ENCODE results near the gene CAB39L.

The CAB39L gene

GRCh38 chr13:49459580-49459979 is 15.7 kb upstream of the CAB39L start:
- no peak overlapping the region for H2BK120ac ChIP-seq (ENCODE audit: insufficient read depth, low read length, poor library complexity)

DNA sequence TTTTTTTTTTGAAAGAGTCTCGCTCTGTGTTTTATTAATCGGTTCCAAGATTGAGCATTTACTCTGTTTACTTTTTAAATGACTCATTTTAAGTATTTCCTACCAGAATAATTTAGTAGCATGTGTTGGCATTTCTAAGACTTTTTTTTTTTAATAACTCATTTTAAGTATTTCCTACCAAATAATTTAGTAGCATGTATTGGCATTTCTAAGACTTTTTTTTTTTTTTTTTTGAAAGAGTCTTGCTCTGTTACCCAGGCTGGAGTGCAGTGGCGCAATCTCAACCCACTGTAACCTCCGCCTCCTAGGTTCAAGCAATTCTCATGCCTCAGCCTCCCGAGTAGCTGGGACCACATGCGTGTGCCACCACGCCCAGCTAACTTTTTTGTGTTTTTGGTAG is 13.4 kb upstream of the CAB39L start:
- Histone ChIP-seq H4K8ac (ENCODE audit: low read depth, low read length) (no peak overlapping the region), H3K27ac (ENCODE audit: low read depth, low read length) (no peak overlapping the region), H4K12ac (ENCODE audit: low read depth, low read length) (no peak overlapping the region), H3K27me3 (ENCODE audit: insufficient read depth, low read length) (no peaks in the 10 kb centered on the region), H2AFZ (ENCODE audit: insufficient read depth, low read length, poor library complexity) (no peak overlapping the region), H3K4me3 (ENCODE audit: low read depth, low read length) (no peak overlapping the region), H3K4me2 (ENCODE audit: low read length) (no peak overlapping the region), H3K4ac (ENCODE audit: low read depth, low read length) (no peak overlapping the region), H3K36me3 (ENCODE audit: control insufficient read depth in 1 of 2, insufficient read depth in 2 of 2, low read length in 2 of 2) (peaks cover 0 to 3% of the 10 kb centered on the region in 2 experiments), H4K91ac (ENCODE audit: low read depth, low read length) (no peak overlapping the region), H3K9me3 (ENCODE audit: insufficient read depth, low read depth, low read length) (no peaks in the 10 kb centered on the region), H3K79me2 (ENCODE audit: control insufficient read depth, insufficient read depth, low read length, poor library complexity) (no peaks in the 10 kb centered on the region), H3K23ac (ENCODE audit: low read length) (no peak overlapping the region), H2AK5ac (ENCODE audit: low read length) (no peak overlapping the region), H3K18ac (ENCODE audit: low read length) (no peak overlapping the region), H3K9ac (ENCODE audit: low read length) (no peak overlapping the region), H2BK5ac (ENCODE audit: low read depth, low read length, poor library complexity) (no peak overlapping the region), H2BK120ac (ENCODE audit: insufficient read depth, low read length, poor library complexity) (no peak overlapping the region), H2BK12ac (ENCODE audit: low read length) (no peak overlapping the region), H3K14ac (ENCODE audit: low read length) (no peak overlapping the region), H3K79me1 (ENCODE audit: low read length) (no peaks in the 10 kb centered on the region), H3K4me1 (ENCODE audit: control insufficient read depth in 1 of 2, insufficient read depth in 2 of 2, low read length in 2 of 2) (no peaks in the 10 kb centered on the region)
- no CpG with 5 or more reads among the region's 7 CpGs for WGBS (ENCODE audit: extremely low coverage, insufficient coverage, insufficient read length)
- no peak for DNase-seq

More at GRCh38 chr13:49459580-49459979, 15.7 kb upstream of the CAB39L start:
- H3K14ac ChIP-seq (ENCODE audit: low read length) = no peak overlapping the region
- no peaks in the 10 kb centered on the region for H3K4me1 ChIP-seq (ENCODE audit: control insufficient read depth in 1 of 2, insufficient read depth in 2 of 2, low read length in 2 of 2)
- no peak overlapping the region for H3K4me3 ChIP-seq (ENCODE audit: low read depth, low read length)
- H2AK5ac ChIP-seq (ENCODE audit: low read length) = no peak overlapping the region
- H2BK12ac ChIP-seq (ENCODE audit: low read length) = no peak overlapping the region
- H3K27me3 ChIP-seq (ENCODE audit: insufficient read depth, low read length) = no peaks in the 10 kb centered on the region
- WGBS (ENCODE audit: extremely low coverage, insufficient coverage, insufficient read length) = no CpG with 5 or more reads among the region's 1 CpG
- no peak overlapping the region for H3K23ac ChIP-seq (ENCODE audit: low read length)
- no peaks in the 10 kb centered on the region for H3K79me2 ChIP-seq (ENCODE audit: control insufficient read depth, insufficient read depth, low read length, poor library complexity)
- H3K79me1 ChIP-seq (ENCODE audit: low read length) = no peaks in the 10 kb centered on the region
- peaks cover 3% of the 10 kb centered on the region in 2 experiments for H3K36me3 ChIP-seq (ENCODE audit: control insufficient read depth in 1 of 2, insufficient read depth in 2 of 2, low read length in 2 of 2)
- H2BK5ac ChIP-seq (ENCODE audit: low read depth, low read length, poor library complexity) = no peak overlapping the region
- H3K4me2 ChIP-seq (ENCODE audit: low read length) = no peak overlapping the region
- no peak overlapping the region for H2AFZ ChIP-seq (ENCODE audit: insufficient read depth, low read length, poor library complexity)
- H3K27ac ChIP-seq (ENCODE audit: low read depth, low read length) = no peak overlapping the region
- H3K9me3 ChIP-seq (ENCODE audit: insufficient read depth, low read depth, low read length) = peaks cover 3% of the 10 kb centered on the region
- no peak overlapping the region for H4K91ac ChIP-seq (ENCODE audit: low read depth, low read length)
- no peak overlapping the region for H4K12ac ChIP-seq (ENCODE audit: low read depth, low read length)
- DNase-seq = no peak
- no peak overlapping the region for H3K18ac ChIP-seq (ENCODE audit: low read length)
- no peak overlapping the region for H4K8ac ChIP-seq (ENCODE audit: low read depth, low read length)
- H3K9ac ChIP-seq (ENCODE audit: low read length) = no peak overlapping the region
- no peak overlapping the region for H3K4ac ChIP-seq (ENCODE audit: low read depth, low read length)

GRCh38 chr13:49456156-49456555 is 12.3 kb upstream of the CAB39L start:
- Histone ChIP-seq H3K4ac (ENCODE audit: low read depth, low read length) (no peak overlapping the region), H3K4me1 (ENCODE audit: control insufficient read depth in 1 of 2, insufficient read depth in 2 of 2, low read length in 2 of 2) (no peaks in the 10 kb centered on the region), H2AFZ (ENCODE audit: insufficient read depth, low read length, poor library complexity) (no peak overlapping the region), H3K79me2 (ENCODE audit: control insufficient read depth, insufficient read depth, low read length, poor library complexity) (no peaks in the 10 kb centered on the region), H3K18ac (ENCODE audit: low read length) (no peak overlapping the region), H2BK12ac (ENCODE audit: low read length) (no peak overlapping the region), H4K8ac (ENCODE audit: low read depth, low read length) (no peak overlapping the region), H3K14ac (ENCODE audit: low read length) (no peak overlapping the region), H2BK120ac (ENCODE audit: insufficient read depth, low read length, poor library complexity) (no peak overlapping the region), H4K91ac (ENCODE audit: low read depth, low read length) (no peak overlapping the region), H2BK5ac (ENCODE audit: low read depth, low read length, poor library complexity) (no peak overlapping the region), H3K23ac (ENCODE audit: low read length) (no peak overlapping the region), H3K9ac (ENCODE audit: low read length) (no peak overlapping the region), H3K4me2 (ENCODE audit: low read length) (no peak overlapping the region), H3K27me3 (ENCODE audit: insufficient read depth, low read length) (no peaks in the 10 kb centered on the region), H3K79me1 (ENCODE audit: low read length) (no peaks in the 10 kb centered on the region), H3K27ac (ENCODE audit: low read depth, low read length) (no peak overlapping the region), H3K9me3 (ENCODE audit: insufficient read depth, low read depth, low read length) (no peaks in the 10 kb centered on the region), H2AK5ac (ENCODE audit: low read length) (no peak overlapping the region), H3K36me3 (ENCODE audit: control insufficient read depth in 1 of 2, insufficient read depth in 2 of 2, low read length in 2 of 2) (no peaks in the 10 kb centered on the region), H4K12ac (ENCODE audit: low read depth, low read length) (no peak overlapping the region), H3K4me3 (ENCODE audit: low read depth, low read length) (no peak overlapping the region)
- WGBS (ENCODE audit: extremely low coverage, insufficient coverage, insufficient read length) = no CpG with 5 or more reads among the region's 1 CpG
- DNase-seq = no peak

- DNase-seq = no peak
- H3K14ac ChIP-seq (ENCODE audit: low read length) = no peak overlapping the region
- H3K36me3 ChIP-seq (ENCODE audit: control insufficient read depth in 1 of 2, insufficient read depth in 2 of 2, low read length in 2 of 2) = no peaks in the 10 kb centered on the region
- H3K23ac ChIP-seq (ENCODE audit: low read length) = no peak overlapping the region
- no peak overlapping the region for H4K91ac ChIP-seq (ENCODE audit: low read depth, low read length)
- H4K12ac ChIP-seq (ENCODE audit: low read depth, low read length) = no peak overlapping the region
- H2BK12ac ChIP-seq (ENCODE audit: low read length) = no peak overlapping the region
- H2BK120ac ChIP-seq (ENCODE audit: insufficient read depth, low read length, poor library complexity) = no peak overlapping the region
- no peaks in the 10 kb centered on the region for H3K4me1 ChIP-seq (ENCODE audit: control insufficient read depth in 1 of 2, insufficient read depth in 2 of 2, low read length in 2 of 2)
- H3K9ac ChIP-seq (ENCODE audit: low read length) = no peak overlapping the region
- H2AFZ ChIP-seq (ENCODE audit: insufficient read depth, low read length, poor library complexity) = no peak overlapping the region
- no peak overlapping the region for H2BK5ac ChIP-seq (ENCODE audit: low read depth, low read length, poor library complexity)
- H4K8ac ChIP-seq (ENCODE audit: low read depth, low read length) = no peak overlapping the region
- H3K79me1 ChIP-seq (ENCODE audit: low read length) = no peaks in the 10 kb centered on the region
- no peaks in the 10 kb centered on the region for H3K79me2 ChIP-seq (ENCODE audit: control insufficient read depth, insufficient read depth, low read length, poor library complexity)
- H3K9me3 ChIP-seq (ENCODE audit: insufficient read depth, low read depth, low read length) = no peaks in the 10 kb centered on the region
- H3K27me3 ChIP-seq (ENCODE audit: insufficient read depth, low read length) = no peaks in the 10 kb centered on the region
- H3K18ac ChIP-seq (ENCODE audit: low read length) = no peak overlapping the region
- no peak overlapping the region for H3K27ac ChIP-seq (ENCODE audit: low read depth, low read length)
- H3K4ac ChIP-seq (ENCODE audit: low read depth, low read length) = no peak overlapping the region
- H2AK5ac ChIP-seq (ENCODE audit: low read length) = no peak overlapping the region
- no peak overlapping the region for H3K4me3 ChIP-seq (ENCODE audit: low read depth, low read length)
- H3K4me2 ChIP-seq (ENCODE audit: low read length) = no peak overlapping the region
Observed at GRCh38 chr13:49455007-49455398, 11.1 kb upstream of the CAB39L start.

Measured in trophoblast cell (in vitro differentiated cells and primary cell).